H9 (cell line): Measurements from ENCODE around the gene CYP19A1. TPM values are rescaled to one million over a fixed set of nuclear protein-coding genes. Genes with fewer than 3 reads are reported as not detected.

Source experiments
- DNase-seq: peaks from one replicate; pipeline ENCODE4 v3.0.0-alpha.2; 2017
- H2AFZ ChIP-seq: one replicate; pipeline ENCODE4 v1.6.1; 2013; ENCODE audit warnings: mild to moderate bottlenecking, low read length, control low read depth, moderate library complexity
- H2AK5ac ChIP-seq: 2 replicates; pipeline ENCODE4 v1.6.1; 2013; ENCODE audit warnings: low read length, control low read depth, mixed read lengths; ENCODE audit not compliant: insufficient read length
- H2BK120ac ChIP-seq: one replicate; pipeline ENCODE4 v1.6.1; 2013; ENCODE audit warnings: low read depth, mild to moderate bottlenecking, low read length, control low read depth, inconsistent platforms; ENCODE audit not compliant: poor library complexity, severe bottlenecking
- H2BK12ac ChIP-seq: 2 replicates; pipeline ENCODE4 v1.6.1; 2013; ENCODE audit warnings: low read length, control low read depth, mixed read lengths, low read depth; ENCODE audit not compliant: insufficient read length
- H2BK15ac ChIP-seq: 2 replicates; pipeline ENCODE4 v1.6.1; 2013; ENCODE audit warnings: low read depth, low read length, control low read depth
- H2BK20ac ChIP-seq: one replicate; pipeline ENCODE4 v1.6.1; 2013; ENCODE audit warnings: low read depth, mild to moderate bottlenecking, low read length, control low read depth, inconsistent platforms; ENCODE audit not compliant: poor library complexity, severe bottlenecking
- H2BK5ac ChIP-seq: 2 replicates; pipeline ENCODE4 v1.6.1; 2013; ENCODE audit warnings: low read length, control low read depth, mixed read lengths; ENCODE audit not compliant: insufficient read length
- H3K14ac ChIP-seq: 2 replicates; pipeline ENCODE4 v1.6.1; 2013; ENCODE audit warnings: low read length, control low read depth; ENCODE audit not compliant: insufficient read depth
- H3K18ac ChIP-seq: 2 replicates; pipeline ENCODE4 v1.6.1; 2013; ENCODE audit warnings: low read depth, mild to moderate bottlenecking, mixed read lengths, low read length, control low read depth; ENCODE audit not compliant: insufficient read length
- H3K23ac ChIP-seq: 2 replicates; pipeline ENCODE4 v1.6.1; 2013; ENCODE audit warnings: low read length, control low read depth, mixed read lengths, low read depth; ENCODE audit not compliant: insufficient read length
- H3K23me2 ChIP-seq: 2 replicates; pipeline ENCODE4 v1.6.1; 2013; ENCODE audit warnings: low read depth, mild to moderate bottlenecking, mixed read lengths, low read length, control low read depth; ENCODE audit not compliant: insufficient read length, poor library complexity, severe bottlenecking
- H3K27ac ChIP-seq: 2 replicates; pipeline ENCODE4 v1.5.1; 2013; ENCODE audit warnings: low read length, control low read depth, mixed read lengths, low read depth; ENCODE audit not compliant: insufficient read length
- H3K27me3 ChIP-seq: 2 replicates; pipeline ENCODE4 v1.6.1; 2013; ENCODE audit warnings: low read length, control low read depth, inconsistent platforms; ENCODE audit not compliant: insufficient read depth
- H3K4ac ChIP-seq: 2 replicates; pipeline ENCODE4 v1.6.1; 2013; ENCODE audit warnings: low read depth, mild to moderate bottlenecking, control low read depth, inconsistent platforms, low read length, moderate library complexity
- H3K4me1 ChIP-seq: 2 replicates; pipeline ENCODE4 v1.6.1; 2013; ENCODE audit warnings: low read length, control low read depth, inconsistent platforms; ENCODE audit not compliant: insufficient read depth
- H3K4me2 ChIP-seq: 2 replicates; pipeline ENCODE4 v1.6.1; 2013; ENCODE audit warnings: low read length, control low read depth, mixed read lengths; ENCODE audit not compliant: insufficient read length, insufficient read depth
- H3K56ac ChIP-seq: 2 replicates; pipeline ENCODE4 v1.6.1; 2013; ENCODE audit warnings: low read depth, mild to moderate bottlenecking, mixed read lengths, low read length, control low read depth; ENCODE audit not compliant: insufficient read length
- H3K79me1 ChIP-seq: 2 replicates; pipeline ENCODE4 v1.6.1; 2013; ENCODE audit warnings: low read depth, mild to moderate bottlenecking, moderate library complexity, low read length, control low read depth, inconsistent platforms; ENCODE audit not compliant: insufficient read depth, poor library complexity, severe bottlenecking
- H3K79me2 ChIP-seq: 2 replicates; pipeline ENCODE4 v1.6.1; 2013; ENCODE audit warnings: low read length, control low read depth, inconsistent platforms; ENCODE audit not compliant: insufficient read depth
- H3K9ac ChIP-seq: 2 replicates; pipeline ENCODE4 v1.6.1; 2013; ENCODE audit warnings: low read length, control low read depth, mixed read lengths; ENCODE audit not compliant: insufficient read length; ENCODE audit errors: extremely low read depth
- H3K9me3 ChIP-seq: one replicate; pipeline ENCODE4 v1.6.1; 2013; ENCODE audit warnings: low read depth, low read length, inconsistent platforms; ENCODE audit not compliant: control insufficient read depth
- H3T11ph ChIP-seq: one replicate; pipeline ENCODE4 v1.6.1; 2013; ENCODE audit warnings: mild to moderate bottlenecking, low read length, control low read depth, inconsistent platforms
- H4K20me1 ChIP-seq: one replicate; pipeline ENCODE4 v1.6.1; 2013; ENCODE audit not compliant: control insufficient read depth, insufficient read length, insufficient read depth
- H4K5ac ChIP-seq: 2 replicates; pipeline ENCODE4 v1.6.1; 2013; ENCODE audit warnings: low read depth, mild to moderate bottlenecking, mixed read lengths, low read length, control low read depth; ENCODE audit not compliant: insufficient read length
- H4K8ac ChIP-seq: replicated peaks from 2 replicates; pipeline ENCODE4 v1.6.1; 2013; ENCODE audit warnings: low read length, control low read depth, mixed read lengths, low read depth; ENCODE audit not compliant: insufficient read length
- H4K91ac ChIP-seq: 2 replicates; pipeline ENCODE4 v1.6.1; 2013; ENCODE audit warnings: low read depth, mild to moderate bottlenecking, moderate library complexity, mixed read lengths, low read length, control low read depth; ENCODE audit not compliant: insufficient read length
- H3K27ac Mint-ChIP-seq, 3 experiments: 2 replicates in 2 of 3; 3 replicates in 1 of 3; pipeline ENCODE4 v1.8.0; 2020 to 2021; ENCODE audit warnings: mixed read lengths in 3 of 3, mild to moderate bottlenecking in 1 of 3, moderate library complexity in 1 of 3
- H3K27me3 Mint-ChIP-seq: 2 replicates; pipeline ENCODE4 v1.8.0; 2021; ENCODE audit warnings: low read depth, mild to moderate bottlenecking, moderate library complexity, mixed read lengths
- H3K36me3 Mint-ChIP-seq, 3 experiments: 2 replicates in 2 of 3; 3 replicates in 1 of 3; pipeline ENCODE4 v1.8.0; 2020 to 2021; ENCODE audit warnings: low read depth in 3 of 3, mixed read lengths in 3 of 3; ENCODE audit not compliant: insufficient read depth in 1 of 3
- H3K4me1 Mint-ChIP-seq, 2 experiments: 2 replicates each; pipeline ENCODE4 v1.8.0; 2020; ENCODE audit warnings: mixed read lengths in 2 of 2
- H3K4me3 Mint-ChIP-seq, 2 experiments: 2 replicates in 1 of 2; 3 replicates in 1 of 2; pipeline ENCODE4 v1.8.0; 2020 to 2021; ENCODE audit warnings: mild to moderate bottlenecking in 2 of 2, mixed read lengths in 2 of 2, moderate library complexity in 1 of 2
- H3K9me3 Mint-ChIP-seq, 2 experiments: 2 replicates in 1 of 2; 3 replicates in 1 of 2; pipeline ENCODE4 v1.8.0; 2020; ENCODE audit warnings: mild to moderate bottlenecking in 2 of 2, mixed read lengths in 2 of 2, moderate library complexity in 1 of 2
- WGBS: extraction: QIAGEN DNeasy Blood & Tissue Kit; methylation state at CpG from one replicate; pipeline ENCODE4 v1.1.7; 2013; ENCODE audit warnings: missing lambda C conversion rate, low lambda C conversion rate, mixed read lengths; ENCODE audit not compliant: insufficient read length; ENCODE audit errors: extremely low coverage; 5-methylcytosine and 5-hydroxymethylcytosine counted together
- total RNA-seq: library from RNA; stranded (reverse); gene quantifications from 2 replicates; pipeline ENCODE4 v1.2.1, GENCODE V29; 2021
- TF ChIP-seq, protein P1 (sequence below): fragments of 200-600 bp; sonication (generic); conservative IDR thresholded peaks from 3 replicates; pipeline ENCODE4 v1.8.0; 2021; ENCODE audit warnings: antibody characterized with exemption, mild to moderate bottlenecking

The CYP19A1 gene
- total RNA-seq, 1 experiment from 2014 or later, result not detected

DNA sequence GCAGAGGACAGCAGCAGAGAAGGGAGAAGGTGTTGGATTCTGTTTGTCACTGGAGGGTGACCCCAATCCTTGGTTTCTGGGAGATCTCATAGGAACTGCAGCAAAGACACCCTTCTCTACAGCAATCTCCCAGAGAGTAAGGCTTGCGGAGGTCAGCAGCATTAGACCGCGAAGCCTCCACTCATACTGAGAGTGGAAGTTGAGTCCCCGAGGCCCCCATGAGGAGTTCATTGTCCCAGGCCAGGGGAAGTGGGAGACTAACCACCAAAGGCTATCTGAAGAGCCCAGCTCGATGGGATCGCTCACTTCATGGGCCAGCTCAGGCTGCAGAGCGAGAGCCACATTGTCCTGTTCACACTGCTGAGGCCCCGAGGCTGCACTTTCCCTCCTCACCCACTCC is 47.6 kb upstream of the CYP19A1 start:
- H3K56ac ChIP-seq, result no peak overlapping the region
- H3K18ac ChIP-seq, result no peak overlapping the region
- TF ChIP-seq, protein P1, sequence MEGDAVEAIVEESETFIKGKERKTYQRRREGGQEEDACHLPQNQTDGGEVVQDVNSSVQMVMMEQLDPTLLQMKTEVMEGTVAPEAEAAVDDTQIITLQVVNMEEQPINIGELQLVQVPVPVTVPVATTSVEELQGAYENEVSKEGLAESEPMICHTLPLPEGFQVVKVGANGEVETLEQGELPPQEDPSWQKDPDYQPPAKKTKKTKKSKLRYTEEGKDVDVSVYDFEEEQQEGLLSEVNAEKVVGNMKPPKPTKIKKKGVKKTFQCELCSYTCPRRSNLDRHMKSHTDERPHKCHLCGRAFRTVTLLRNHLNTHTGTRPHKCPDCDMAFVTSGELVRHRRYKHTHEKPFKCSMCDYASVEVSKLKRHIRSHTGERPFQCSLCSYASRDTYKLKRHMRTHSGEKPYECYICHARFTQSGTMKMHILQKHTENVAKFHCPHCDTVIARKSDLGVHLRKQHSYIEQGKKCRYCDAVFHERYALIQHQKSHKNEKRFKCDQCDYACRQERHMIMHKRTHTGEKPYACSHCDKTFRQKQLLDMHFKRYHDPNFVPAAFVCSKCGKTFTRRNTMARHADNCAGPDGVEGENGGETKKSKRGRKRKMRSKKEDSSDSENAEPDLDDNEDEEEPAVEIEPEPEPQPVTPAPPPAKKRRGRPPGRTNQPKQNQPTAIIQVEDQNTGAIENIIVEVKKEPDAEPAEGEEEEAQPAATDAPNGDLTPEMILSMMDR, result no peak
- H2BK20ac ChIP-seq, result no peak overlapping the region
- H2BK15ac ChIP-seq, result no peak overlapping the region
- no peak overlapping the region for H3K27ac ChIP-seq
- peaks cover 6% of the 10 kb centered on the region; the same call in 1 of the 2 replicates for H3K4me1 ChIP-seq
- no peak overlapping the region for H3K14ac ChIP-seq
- no peak overlapping the region for H2BK120ac ChIP-seq
- H3K4me3 Mint-ChIP-seq, result no peak overlapping the region
- no peaks in the 10 kb centered on the region for H3K79me2 ChIP-seq
- H3K4me1 Mint-ChIP-seq, result peaks cover 13 to 14% of the 10 kb centered on the region in 2 experiments
- H3K27ac Mint-ChIP-seq, result no peak overlapping the region
- no peaks in the 10 kb centered on the region for H4K20me1 ChIP-seq
- no peak overlapping the region for H4K8ac ChIP-seq
- H3K4ac ChIP-seq, result no peak overlapping the region
- H3K36me3 Mint-ChIP-seq, result no peaks in the 10 kb centered on the region
- no peak for DNase-seq
- H3K23me2 ChIP-seq, result no peaks in the 10 kb centered on the region
- H3K9me3 Mint-ChIP-seq, result peaks cover 0 to under 1% of the 10 kb centered on the region in 2 experiments; a peak in 3 of 5 replicates
- H3K23ac ChIP-seq, result no peak overlapping the region
- no peak overlapping the region for H3K9ac ChIP-seq
- H2AFZ ChIP-seq, result no peak overlapping the region
- no peak overlapping the region for H3K4me2 ChIP-seq
- H3K27me3 Mint-ChIP-seq, result peaks cover 3% of the 10 kb centered on the region; the same call in 1 of the 2 replicates
- H3K9me3 ChIP-seq, result no peaks in the 10 kb centered on the region
- no peak overlapping the region for H4K5ac ChIP-seq
- no peak overlapping the region for H3T11ph ChIP-seq
- H2BK5ac ChIP-seq, result no peak overlapping the region
- no peak overlapping the region for H2BK12ac ChIP-seq
- H3K27me3 ChIP-seq, result no peaks in the 10 kb centered on the region
- no peak overlapping the region for H2AK5ac ChIP-seq
- no CpG with 5 or more reads among the region's 8 CpGs for WGBS
- H4K91ac ChIP-seq, result no peak overlapping the region
- H3K79me1 ChIP-seq, result no peaks in the 10 kb centered on the region
